Measurements from ENCODE around the gene USP32. TPM values are rescaled to one million over a fixed set of nuclear protein-coding genes. Genes with fewer than 3 reads are reported as not detected.
"Not testable (repeated sequence)": the region's sequence is repeated elsewhere in the genome, so short reads cannot be mapped to it uniquely, and the experiment has no call there.

USP32 gene
- total RNA-seq, 2 experiments from 2014 or later: 26.5 TPM

DNA sequence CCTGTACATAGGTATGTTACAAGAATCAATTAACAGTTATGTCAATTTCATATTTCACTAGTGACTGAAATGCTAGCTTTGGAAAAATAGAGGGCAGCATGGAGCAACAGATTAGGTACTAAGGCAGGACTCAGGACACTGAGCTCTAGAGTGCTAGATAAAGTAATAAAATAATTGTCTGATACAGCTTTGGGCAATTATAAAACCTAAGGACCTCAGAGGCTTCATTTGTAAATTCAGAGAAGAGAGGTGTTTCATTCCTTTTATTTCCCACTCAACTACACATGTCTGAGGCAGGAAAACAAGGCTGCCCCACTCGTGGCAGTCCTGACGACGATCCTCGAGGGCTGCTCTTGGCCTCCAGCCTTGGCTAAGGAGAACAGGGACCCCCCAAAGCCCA, 160.7 kb downstream of the USP32 start:
- peaks cover 8% of the 10 kb centered on the region for H3K36me3 Mint-ChIP-seq (ENCODE audit: low read depth)
- TF ChIP-seq, protein P1, sequence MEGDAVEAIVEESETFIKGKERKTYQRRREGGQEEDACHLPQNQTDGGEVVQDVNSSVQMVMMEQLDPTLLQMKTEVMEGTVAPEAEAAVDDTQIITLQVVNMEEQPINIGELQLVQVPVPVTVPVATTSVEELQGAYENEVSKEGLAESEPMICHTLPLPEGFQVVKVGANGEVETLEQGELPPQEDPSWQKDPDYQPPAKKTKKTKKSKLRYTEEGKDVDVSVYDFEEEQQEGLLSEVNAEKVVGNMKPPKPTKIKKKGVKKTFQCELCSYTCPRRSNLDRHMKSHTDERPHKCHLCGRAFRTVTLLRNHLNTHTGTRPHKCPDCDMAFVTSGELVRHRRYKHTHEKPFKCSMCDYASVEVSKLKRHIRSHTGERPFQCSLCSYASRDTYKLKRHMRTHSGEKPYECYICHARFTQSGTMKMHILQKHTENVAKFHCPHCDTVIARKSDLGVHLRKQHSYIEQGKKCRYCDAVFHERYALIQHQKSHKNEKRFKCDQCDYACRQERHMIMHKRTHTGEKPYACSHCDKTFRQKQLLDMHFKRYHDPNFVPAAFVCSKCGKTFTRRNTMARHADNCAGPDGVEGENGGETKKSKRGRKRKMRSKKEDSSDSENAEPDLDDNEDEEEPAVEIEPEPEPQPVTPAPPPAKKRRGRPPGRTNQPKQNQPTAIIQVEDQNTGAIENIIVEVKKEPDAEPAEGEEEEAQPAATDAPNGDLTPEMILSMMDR (IDR thresholded peaks at IDR 0.05): peak; percentile 20
- no peak for DNase-seq
- no peak for ATAC-seq
- no peak overlapping the region for H3K4me3 Mint-ChIP-seq
- POLR2A ChIA-PET: no interaction called here
- no peaks in the 10 kb centered on the region for H3K9me3 Mint-ChIP-seq
- H3K27me3 Mint-ChIP-seq: no peaks in the 10 kb centered on the region
- intact Hi-C loops (cut with micrococcal nuclease): no loop called here
- CTCF ChIA-PET: interaction anchor here (1.0 to 1.7 kb wide), 7 partner anchors 9 to 166 kb away, joined by 3 to 5 read pairs (median 3); no protein-coding TSS in a partner anchor
- H3K4me1 Mint-ChIP-seq (ENCODE audit: low read depth): peaks cover 8% of the 10 kb centered on the region
- H3K27ac Mint-ChIP-seq: no peak overlapping the region

DNA sequence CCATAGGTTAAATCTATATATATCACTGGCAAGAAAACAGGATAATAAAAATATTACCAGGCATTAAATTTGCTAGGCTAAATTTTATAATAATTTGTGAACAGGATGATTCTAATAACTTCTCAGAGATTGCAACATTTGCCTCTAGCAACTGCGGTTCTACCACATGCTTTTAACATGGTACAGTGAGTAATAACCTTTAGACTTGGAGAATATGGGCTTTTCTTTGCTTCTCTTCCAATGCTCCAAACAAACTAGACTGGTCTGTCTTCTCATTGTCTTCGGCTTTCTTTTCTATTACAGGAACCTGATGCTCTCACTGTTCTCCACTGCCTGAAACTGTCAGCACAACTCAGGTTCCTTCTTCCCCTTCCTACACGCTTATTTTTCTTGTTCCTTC, 161.6 kb downstream of the USP32 start:
- CTCF ChIA-PET: interaction anchor here (1.0 to 1.4 kb wide), 3 partner anchors 9 to 93 kb away, joined by 3 read pairs; no protein-coding TSS in a partner anchor
- ATAC-seq: no peak
- no peaks in the 10 kb centered on the region for H3K27me3 Mint-ChIP-seq
- peaks cover 6% of the 10 kb centered on the region for H3K36me3 Mint-ChIP-seq (ENCODE audit: low read depth)
- POLR2A ChIA-PET: no interaction called here
- TF ChIP-seq, protein P1 (IDR thresholded peaks at IDR 0.05): no peak
- H3K27ac Mint-ChIP-seq: no peak overlapping the region
- H3K4me3 Mint-ChIP-seq: no peak overlapping the region
- intact Hi-C loops (cut with micrococcal nuclease): no loop called here
- no peak for DNase-seq
- no peaks in the 10 kb centered on the region for H3K9me3 Mint-ChIP-seq
- H3K4me1 Mint-ChIP-seq (ENCODE audit: low read depth): peaks cover 8% of the 10 kb centered on the region

DNA sequence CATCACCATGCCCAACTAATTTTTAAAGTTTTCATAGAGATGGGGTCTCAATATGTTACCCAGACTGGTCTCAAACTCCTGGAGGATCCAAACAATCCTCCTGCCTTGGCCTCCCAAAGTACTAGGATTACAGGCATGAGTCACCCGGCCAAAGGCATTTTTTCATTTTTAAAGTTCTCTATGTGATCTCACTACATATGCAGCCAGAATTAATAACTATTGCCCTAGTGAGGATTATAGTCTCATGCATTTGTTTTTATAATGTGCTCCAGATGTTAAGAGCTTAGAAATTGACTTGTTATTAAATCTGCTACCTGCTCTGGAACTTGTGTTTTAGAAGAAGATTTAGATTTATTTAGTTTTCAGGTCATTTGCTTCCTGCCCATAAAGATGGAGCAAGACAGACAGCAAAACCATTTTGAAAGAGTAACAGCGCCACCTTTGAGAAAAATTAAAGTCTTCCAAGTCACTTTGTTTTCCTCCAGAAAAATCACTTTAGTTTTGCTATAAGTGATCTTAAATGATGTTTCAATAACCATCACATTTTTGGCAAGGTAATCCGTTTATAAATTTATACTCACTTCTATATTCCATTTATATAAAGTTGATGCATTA, 162.6 kb downstream of the USP32 start:
- Mint-ChIP-seq H3K27me3 (no peaks in the 10 kb centered on the region), H3K36me3 (ENCODE audit: low read depth) (peaks cover 2% of the 10 kb centered on the region), H3K4me1 (ENCODE audit: low read depth) (peaks cover 8% of the 10 kb centered on the region), H3K27ac (no peak overlapping the region), H3K9me3 (no peaks in the 10 kb centered on the region), H3K4me3 (no peak overlapping the region)
- ATAC-seq: no peak
- ChIA-PET CTCF (no interaction called here), POLR2A (no interaction called here)
- DNase-seq: no peak
- intact Hi-C loops (cut with micrococcal nuclease): no loop called here
- TF ChIP-seq, protein P1 (IDR thresholded peaks at IDR 0.05): no peak

DNA sequence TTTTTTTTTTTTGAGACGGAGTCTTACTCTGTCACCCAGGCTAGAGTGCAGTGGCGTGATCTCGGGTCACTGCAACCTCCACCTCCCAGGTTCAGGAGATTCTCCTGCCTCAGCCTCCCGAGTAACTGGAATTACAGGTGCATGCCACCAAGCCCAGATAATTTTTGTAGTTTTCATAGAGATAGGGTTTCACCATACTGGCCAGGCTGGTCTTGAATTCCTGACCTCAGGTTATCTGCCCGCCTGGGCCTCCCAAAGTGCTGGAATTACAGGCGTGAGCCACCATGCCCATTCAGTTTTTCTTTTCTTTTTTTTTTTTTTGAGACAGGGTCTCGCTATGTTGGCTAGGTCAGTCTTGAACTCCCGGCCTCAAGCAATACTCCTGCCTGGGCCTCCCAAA, 164.7 kb downstream of the USP32 start:
- CTCF ChIA-PET; DNase-seq; intact Hi-C loops (cut with micrococcal nuclease); H3K9me3 Mint-ChIP-seq; H3K27me3 Mint-ChIP-seq; H3K27ac Mint-ChIP-seq; POLR2A ChIA-PET; H3K4me3 Mint-ChIP-seq; H3K4me1 Mint-ChIP-seq (ENCODE audit: low read depth); H3K36me3 Mint-ChIP-seq (ENCODE audit: low read depth); ATAC-seq: not testable (repeated sequence)

DNA sequence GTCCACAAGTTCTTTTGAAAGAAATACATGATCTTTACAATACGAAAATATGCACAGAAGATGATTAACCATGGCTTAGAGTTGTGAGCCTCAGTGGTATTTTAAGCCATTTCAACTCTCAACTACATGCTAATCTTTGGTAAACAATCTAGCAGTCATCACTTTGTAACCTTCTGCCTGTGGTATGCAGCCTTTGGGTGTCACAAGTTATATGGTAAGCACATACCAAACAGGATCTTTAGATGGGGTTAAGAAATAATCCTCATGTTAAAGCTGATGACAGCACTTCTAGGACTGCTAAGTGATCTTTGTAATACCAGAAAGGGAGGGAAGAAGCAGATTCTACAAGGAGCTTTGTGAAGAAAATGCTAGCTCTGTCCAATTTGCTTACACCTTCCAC, 167.9 kb downstream of the USP32 start:
- Mint-ChIP-seq H3K27me3 (no peaks in the 10 kb centered on the region), H3K9me3 (no peaks in the 10 kb centered on the region), H3K27ac (no peak overlapping the region), H3K4me3 (no peak overlapping the region), H3K36me3 (ENCODE audit: low read depth) (peaks cover 9% of the 10 kb centered on the region), H3K4me1 (ENCODE audit: low read depth) (no peaks in the 10 kb centered on the region)
- TF ChIP-seq, protein P1 (IDR thresholded peaks at IDR 0.05): no peak
- ChIA-PET POLR2A (no interaction called here), CTCF (no interaction called here)
- DNase-seq: no peak
- ATAC-seq: no peak
- intact Hi-C loops (cut with micrococcal nuclease): no loop called here

All from activated CD8-positive, alpha-beta T cell treated with anti-CD3 and anti-CD28 coated beads for 36 hours (primary cell).